H1 (cell line): Measurements from ENCODE around the gene PHACTR1. TPM values are rescaled to one million over a fixed set of nuclear protein-coding genes. Genes with fewer than 3 reads are reported as not detected.

Source experiments
- CTCF ChIA-PET: fragments of 300-600 bp; sonication (Branson Sonifier 250); formaldehyde crosslinking; loops from one replicate; lab custom pipeline; 2021; ENCODE audit not compliant: partially characterized antibody; lab: Charles Lee
- POLR2A ChIA-PET: fragments of 300-600 bp; sonication (Branson Sonifier 250); formaldehyde crosslinking; loops from one replicate; lab custom pipeline; 2021; ENCODE audit warnings: inconsistent platforms; ENCODE audit not compliant: partially characterized antibody; lab: Charles Lee
- DNase-seq, 2 experiments: peaks; one replicate each; pipeline versions ENCODE4 v3.0.0 to v3.0.0-alpha.2; 2010 to 2022; ENCODE audit warnings: low spot score in 2 of 2, low read depth in 1 of 2, mixed read lengths in 1 of 2
- FAIRE-seq: peaks from 2 replicates; lab custom pipeline; 2011; peaks lifted over from hg19 to GRCh38; lab: Jason Lieb, UNC
- H2AFZ ChIP-seq: 2 replicates; pipeline ENCODE4 v1.8.1; 2012; ENCODE audit warnings: low read length, inconsistent platforms
- H2AK5ac ChIP-seq: 2 replicates; pipeline ENCODE4 v1.6.1; 2013; ENCODE audit warnings: low read depth, low read length
- H2BK120ac ChIP-seq: replicated peaks from 2 replicates; pipeline ENCODE3; 2013; ENCODE audit warnings: low read depth, low read length, inconsistent platforms
- H2BK12ac ChIP-seq: 2 replicates; pipeline ENCODE4 v1.6.1; 2013; ENCODE audit warnings: low read depth, low read length
- H2BK15ac ChIP-seq: 2 replicates; pipeline ENCODE4 v1.6.1; 2013; ENCODE audit warnings: low read length
- H2BK20ac ChIP-seq: 2 replicates; pipeline ENCODE4 v1.6.1; 2013; ENCODE audit warnings: low read length
- H2BK5ac ChIP-seq: 2 replicates; pipeline ENCODE4 v1.6.1; 2013; ENCODE audit warnings: low read depth, low read length
- H3K14ac ChIP-seq: 2 replicates; pipeline ENCODE4 v1.6.1; 2013; ENCODE audit warnings: inconsistent platforms; ENCODE audit not compliant: insufficient read length
- H3K18ac ChIP-seq: 2 replicates; pipeline ENCODE4 v1.6.1; 2013; ENCODE audit warnings: low read length; ENCODE audit errors: extremely low read depth
- H3K23ac ChIP-seq: 2 replicates; pipeline ENCODE4 v1.6.1; 2013; ENCODE audit warnings: inconsistent platforms; ENCODE audit not compliant: insufficient read length
- H3K23me2 ChIP-seq: 2 replicates; pipeline ENCODE4 v1.6.1; 2013; ENCODE audit warnings: low read depth, low read length
- H3K27ac ChIP-seq: 2 replicates; pipeline ENCODE4 v1.6.1; 2011; ENCODE audit warnings: low read depth, low read length, inconsistent platforms
- H3K27me3 ChIP-seq, 4 experiments: replicated peaks in 1 of 4; 1 replicate in 1 of 4; 2 replicates in 3 of 4; pipeline versions ENCODE4 v1.6.1 to v1.8.1; 2011 to 2013; ENCODE audit warnings: low read length in 3 of 4, mild to moderate bottlenecking in 3 of 4, inconsistent platforms in 2 of 4, mixed read lengths in 2 of 4, moderate library complexity in 1 of 4; ENCODE audit not compliant: control insufficient read depth in 3 of 4, insufficient read depth in 3 of 4; ENCODE audit errors: extremely low read depth in 1 of 4
- H3K36me3 ChIP-seq, 4 experiments: 2 replicates each; pipeline versions ENCODE4 v1.6.1 to v1.8.1; 2011 to 2013; ENCODE audit warnings: mild to moderate bottlenecking in 4 of 4, low read length in 3 of 4, moderate library complexity in 2 of 4, control low read depth in 1 of 4, inconsistent platforms in 1 of 4; ENCODE audit not compliant: insufficient read depth in 4 of 4, control insufficient read depth in 2 of 4
- H3K4ac ChIP-seq: replicated peaks from 2 replicates; pipeline ENCODE3; 2013; ENCODE audit warnings: low read length, low read depth, mixed read lengths, inconsistent platforms; ENCODE audit not compliant: insufficient read length
- H3K4me1 ChIP-seq, 4 experiments: replicated peaks in 1 of 4; 1 replicate in 1 of 4; 2 replicates in 3 of 4; pipeline versions ENCODE4 v1.6.1 to v1.8.1; 2011 to 2013; ENCODE audit warnings: low read length in 3 of 4, inconsistent platforms in 2 of 4, mixed read lengths in 1 of 4; ENCODE audit not compliant: insufficient read depth in 4 of 4, control insufficient read depth in 3 of 4
- H3K4me2 ChIP-seq, 2 experiments: 2 replicates each; pipeline versions ENCODE4 v1.6.1 to v1.8.1; 2011 to 2013; ENCODE audit warnings: low read depth in 2 of 2, low read length in 2 of 2, control low read depth in 1 of 2, inconsistent platforms in 1 of 2, mild to moderate bottlenecking in 1 of 2; ENCODE audit not compliant: insufficient read depth in 1 of 2
- H3K4me3 ChIP-seq, 4 experiments: fragments of 200-600, 300-600 bp in 1 of 4; sonication (generic), shearing (Covaris generic), sonication (Bioruptor Twin) in 1 of 4; 2 replicates each; pipeline versions ENCODE4 v1.5.1 to v1.8.1; 2011 to 2016; ENCODE audit warnings: low read length in 4 of 4, low read depth in 3 of 4, control low read depth in 2 of 4, inconsistent platforms in 2 of 4, mild to moderate bottlenecking in 2 of 4, mixed read lengths in 1 of 4, moderate library complexity in 1 of 4; ENCODE audit not compliant: insufficient read depth in 2 of 4; ENCODE audit errors: extremely low read depth in 1 of 4
- H3K56ac ChIP-seq: replicated peaks from 2 replicates; pipeline ENCODE3; 2013; ENCODE audit warnings: low read depth, mild to moderate bottlenecking, mixed read lengths, low read length, inconsistent platforms; ENCODE audit not compliant: insufficient read length
- H3K79me1 ChIP-seq: 2 replicates; pipeline ENCODE4 v1.6.1; 2013; ENCODE audit warnings: low read depth, low read length, control low read depth
- H3K79me2 ChIP-seq, 2 experiments: 2 replicates each; pipeline versions ENCODE4 v1.6.1 to v1.8.1; 2012 to 2013; ENCODE audit warnings: low read length in 2 of 2, mild to moderate bottlenecking in 2 of 2, inconsistent platforms in 1 of 2; ENCODE audit not compliant: insufficient read depth in 2 of 2, control insufficient read depth in 1 of 2
- H3K9ac ChIP-seq, 4 experiments: replicated peaks in 1 of 4; 1 replicate in 1 of 4; 2 replicates in 3 of 4; pipeline versions ENCODE4 v1.6.1 to v1.8.1; 2011 to 2013; ENCODE audit warnings: low read depth in 3 of 4, low read length in 3 of 4, control low read depth in 2 of 4, mild to moderate bottlenecking in 2 of 4, moderate library complexity in 2 of 4, inconsistent platforms in 1 of 4; ENCODE audit errors: extremely low read depth in 1 of 4
- H3K9me3 ChIP-seq, 2 experiments: 2 replicates each; pipeline versions ENCODE4 v1.6.1 to v1.8.1; 2012 to 2013; ENCODE audit warnings: mild to moderate bottlenecking in 2 of 2, moderate library complexity in 2 of 2, control low read depth in 1 of 2, inconsistent platforms in 1 of 2, low read depth in 1 of 2, low read length in 1 of 2, mixed read lengths in 1 of 2; ENCODE audit not compliant: insufficient read depth in 2 of 2
- H4K20me1 ChIP-seq, 2 experiments: replicated peaks in 1 of 2; 2 replicates each; pipeline versions ENCODE3 to v1.8.1; 2011 to 2013; ENCODE audit warnings: inconsistent platforms in 2 of 2, low read length in 2 of 2, mild to moderate bottlenecking in 1 of 2; ENCODE audit not compliant: insufficient read depth in 2 of 2, control insufficient read depth in 1 of 2
- H4K5ac ChIP-seq: 2 replicates; pipeline ENCODE4 v1.6.1; 2013; ENCODE audit warnings: low read length, low read depth, mixed read lengths, inconsistent platforms; ENCODE audit not compliant: insufficient read length
- H4K8ac ChIP-seq: 2 replicates; pipeline ENCODE4 v1.8.0; 2013; ENCODE audit warnings: mild to moderate bottlenecking, moderate library complexity, low read length, inconsistent platforms; ENCODE audit not compliant: insufficient read depth; ENCODE audit errors: extremely low read depth
- H4K91ac ChIP-seq: replicated peaks from 2 replicates; pipeline ENCODE3; 2013; ENCODE audit warnings: low read length, mixed read lengths, inconsistent platforms; ENCODE audit not compliant: insufficient read length
- JUN ChIP-seq: IDR thresholded peaks from 2 replicates; pipeline ENCODE4 v1.6.1; 2011; ENCODE audit warnings: low read depth, mild to moderate bottlenecking, improper control_type of control experiment, low read length
- polyA plus RNA-seq, 7 experiments: library from polyadenylated mRNA; depleted of rRNA in 3 of 7; stranded (reverse) in 5 of 7; unstranded in 2 of 7; fragments of >200 nt in 5 of 7; fragments of 200-250 nt in 2 of 7; gene quantifications; 1 replicate in 5 of 7; 2 replicates in 1 of 7; 4 replicates in 1 of 7; pipeline versions ENCODE4 v1.2.1 to v1.2.3, GENCODE V29; 2011 to 2013; ENCODE audit warnings: missing spikeins in 2 of 7, mixed read lengths in 2 of 7
- total RNA-seq: library from RNA; stranded (reverse); fragmentation: NEBNext Ultra II Directional; extraction: Animal tissue kit (Norgen Biotek cat#: 25700); gene quantifications from 2 replicates; pipeline ENCODE4 v1.2.1, GENCODE V29; 2021

Gene PHACTR1
- total and polyA plus RNA-seq, 2 of the 8 experiments (the other 6 are each of a cell fraction or from before 2014, with no cell fraction given), result 3.9 to 17.1 TPM

DNA sequence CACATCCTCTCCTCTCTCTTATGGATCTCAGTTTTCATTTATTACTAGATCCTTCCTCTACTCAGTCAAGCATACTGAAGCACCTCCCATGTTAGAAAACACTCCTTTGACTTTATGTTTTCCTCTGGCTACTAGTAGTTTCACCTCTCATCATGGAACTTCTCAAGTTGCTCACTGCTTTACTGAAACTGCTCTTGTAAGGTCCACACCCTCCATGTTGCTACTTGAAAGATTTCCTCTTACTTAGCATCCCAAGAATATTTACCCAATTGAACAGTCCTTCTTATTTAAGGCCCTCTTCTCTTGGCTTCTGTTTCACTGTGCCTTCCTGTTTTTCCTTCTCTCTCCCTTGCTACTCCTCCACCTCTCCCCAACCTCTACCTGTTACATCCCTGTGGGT is 381.4 kb downstream of the PHACTR1 start:
- Histone ChIP-seq H3K36me3 (no peaks in the 10 kb centered on the region; a peak in 1 of 8 replicates), H3K9ac (no peak overlapping the region), H3K56ac (no peak overlapping the region), H3K79me2 (no peaks in the 10 kb centered on the region), H2BK20ac (no peak overlapping the region), H3K4me3 (no peak overlapping the region), H2BK12ac (no peak overlapping the region), H3K4me2 (no peak overlapping the region), H3K14ac (no peak overlapping the region), H4K8ac (no peak overlapping the region), H3K79me1 (no peaks in the 10 kb centered on the region), H2BK120ac (no peak overlapping the region), H3K4me1 (peaks cover 0 to 2% (median under 1%) of the 10 kb centered on the region in 4 experiments; a peak in 2 of 7 replicates), H3K23ac (no peak overlapping the region), H4K20me1 (no peaks in the 10 kb centered on the region), H3K4ac (no peak overlapping the region), H3K27me3 (no peaks in the 10 kb centered on the region), H3K27ac (no peak overlapping the region), H3K18ac (no peak overlapping the region), H3K23me2 (no peaks in the 10 kb centered on the region), H2AFZ (no peak overlapping the region), H4K91ac (no peak overlapping the region), H3K9me3 (no peaks in the 10 kb centered on the region), H2BK5ac (no peak overlapping the region), H2BK15ac (no peak overlapping the region), H4K5ac (no peak overlapping the region), H2AK5ac (no peak overlapping the region)
- no peak for DNase-seq
- no peak for FAIRE-seq
- CTCF ChIA-PET, result interaction anchor here (4.6 kb wide), 1 partner anchor 15 kb away, joined by 26 read pairs; no protein-coding TSS in a partner anchor
- TF ChIP-seq JUN, result no peak
- POLR2A ChIA-PET, result no interaction called here
